Panc1 (cell line): ENCODE data around the gene SPRTN. TPM values are rescaled to one million over a fixed set of nuclear protein-coding genes. Genes with fewer than 3 reads are reported as not detected.

Experiments used
- ATAC-seq: fragments of 200-7000 bp; cut with Tn5 transposase; 2 replicates; pipeline ENCODE4 v1.9.1; 2020; ENCODE audit warnings: mild to moderate bottlenecking, moderate library complexity
- BruUV-seq: library from RNA; stranded (reverse); fragments of 400-500 nt; replicated peaks from 2 replicates; lab custom pipeline; 2021; lab: Mats Ljungman, UMichigan
- CTCF ChIA-PET: fragments of 300-600 bp; sonication (Branson Sonifier 250); formaldehyde crosslinking; loops from one replicate; lab custom pipeline; 2022; ENCODE audit warnings: antibody characterized with exemption; lab: Charles Lee
- POLR2A ChIA-PET: fragments of 300-600 bp; sonication (Branson Sonifier 250); formaldehyde crosslinking; loops from one replicate; lab custom pipeline; 2022; ENCODE audit warnings: antibody characterized with exemption; lab: Charles Lee
- DNase-seq: peaks from one replicate; pipeline ENCODE4 v3.0.0-alpha.2; 2010; ENCODE audit warnings: low read depth, low spot score
- H3K27ac ChIP-seq: 2 replicates; pipeline ENCODE4 v1.5.1; 2011; ENCODE audit warnings: mild to moderate bottlenecking, low read length, inconsistent platforms
- H3K27me3 ChIP-seq: fragments of 200-500 bp; sonication (Bioruptor generic); 2 replicates; pipeline ENCODE4 v1.6.0; 2014; ENCODE audit warnings: low read length, inconsistent platforms; ENCODE audit not compliant: control insufficient read depth, insufficient read depth
- H3K36me3 ChIP-seq: fragments of 200-500 bp; sonication (Bioruptor generic); 2 replicates; pipeline ENCODE4 v1.5.1; 2014; ENCODE audit warnings: inconsistent platforms, mild to moderate bottlenecking, low read length, moderate library complexity; ENCODE audit not compliant: control insufficient read depth, insufficient read depth
- H3K4me1 ChIP-seq: 2 replicates; pipeline ENCODE4 v1.5.1; 2011; ENCODE audit warnings: inconsistent platforms, mild to moderate bottlenecking, low read length, moderate library complexity; ENCODE audit not compliant: control insufficient read depth, insufficient read depth
- H3K4me3 ChIP-seq, 2 experiments: 2 replicates each; pipeline ENCODE4 v1.5.1; 2011 to 2012; ENCODE audit warnings: low read depth in 2 of 2, low read length in 2 of 2, mild to moderate bottlenecking in 2 of 2, inconsistent platforms in 1 of 2, moderate library complexity in 1 of 2
- H3K9me3 ChIP-seq: fragments of 200-500 bp; sonication (Bioruptor generic); 2 replicates; pipeline ENCODE4 v1.5.1; 2014; ENCODE audit warnings: low read depth, mild to moderate bottlenecking, inconsistent platforms, low read length, moderate library complexity; ENCODE audit not compliant: control insufficient read depth, insufficient read depth
- CTCF ChIP-seq: fragments of 450-650 bp; IDR thresholded peaks from 2 replicates; pipeline ENCODE4 v1.5.1; 2017; ENCODE audit warnings: mild to moderate bottlenecking
- POLR2AphosphoS5 ChIP-seq: IDR thresholded peaks from 2 replicates; pipeline ENCODE4 v1.6.1; 2012; ENCODE audit warnings: mild to moderate bottlenecking, low read depth, low read length, moderate library complexity
- REST ChIP-seq, 2 experiments: IDR thresholded peaks; 2 replicates each; pipeline ENCODE4 v1.6.1; 2011 to 2012; ENCODE audit warnings: low read depth in 2 of 2, control low read depth in 1 of 2, low read length in 1 of 2, mild to moderate bottlenecking in 1 of 2, moderate library complexity in 1 of 2; ENCODE audit not compliant: insufficient read depth in 1 of 2
- SIN3A ChIP-seq: IDR thresholded peaks from 2 replicates; pipeline ENCODE4 v1.6.1; 2012; ENCODE audit warnings: low read depth, mild to moderate bottlenecking, low read length, moderate library complexity, borderline replicate concordance; ENCODE audit not compliant: insufficient read depth
- TCF7L2 ChIP-seq: IDR thresholded peaks from 2 replicates; pipeline ENCODE4 v1.6.1; 2011; ENCODE audit warnings: mild to moderate bottlenecking, low read depth, low read length, inconsistent platforms
- in situ Hi-C: cut with HindIII; loops from 2 replicates; pipeline ENCODE4 v1.10.0; 2016; ENCODE audit warnings: low sequenced_read_pairs, low pct_unique_long_range_greater_than_20kb
- intact Hi-C: fragments of 100-400 bp; cut with micrococcal nuclease; formaldehyde crosslinking; loops from one replicate; pipeline ENCODE4 v1.10.0; 2022; ENCODE audit not compliant: unreplicated experiment
- total RNA-seq: library from RNA; stranded (reverse); gene quantifications from one replicate; pipeline ENCODE4 v1.2.1, GENCODE V29; 2021; ENCODE audit not compliant: unreplicated experiment

The SPRTN gene
- total RNA-seq, 1 experiment from 2014 or later: 20.0 TPM

DNA sequence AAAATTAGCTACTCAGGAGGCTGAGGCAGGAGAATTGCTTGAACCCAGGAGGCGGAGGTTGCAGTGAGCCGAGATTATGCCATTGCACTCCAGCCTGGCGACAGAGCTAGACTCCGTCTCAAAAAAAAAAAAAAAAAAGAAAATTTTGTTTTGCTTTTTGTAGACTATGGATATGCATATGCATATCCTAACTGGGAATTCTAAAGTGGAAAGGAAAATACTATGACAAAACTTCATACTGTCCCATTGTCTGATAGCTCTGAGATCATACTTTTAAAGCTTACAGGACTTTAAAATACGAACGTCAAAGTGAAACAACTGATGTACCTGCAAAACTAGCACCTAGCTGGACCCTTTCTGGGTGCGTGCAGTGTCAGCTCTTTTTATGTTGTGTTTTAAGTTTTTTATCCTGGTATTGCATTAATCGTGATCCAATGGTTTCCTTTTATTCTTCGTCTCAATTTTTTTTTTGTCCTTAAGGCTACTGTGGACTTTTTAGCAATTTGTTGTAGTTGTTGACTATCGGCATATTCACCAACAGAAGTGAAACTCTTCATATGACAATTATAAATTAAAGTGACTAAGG is 19.2 kb downstream of the SPRTN start:
- POLR2A ChIA-PET: interaction anchor here (0.6 to 0.7 kb wide), 3 partner anchors 13 to 111 kb away, joined by 3 to 7 read pairs (median 3); no protein-coding TSS in a partner anchor
- Histone ChIP-seq H3K4me1 (peaks cover 5% of the 10 kb centered on the region; the same call in 1 of the 2 replicates), H3K36me3 (peaks cover 10% of the 10 kb centered on the region), H3K27ac (no peak overlapping the region), H3K27me3 (no peaks in the 10 kb centered on the region), H3K9me3 (no peaks in the 10 kb centered on the region), H3K4me3 (no peak overlapping the region)
- ATAC-seq: peak; percentile 23; the same call in 1 of the 2 replicates
- no peak for DNase-seq
- in situ Hi-C loops (no loop called here), intact Hi-C loops (loop anchor here (2.0 to 5.0 kb wide), 2 partner anchors 60 to 228 kb away; no protein-coding TSS in a partner anchor)
- no peak; the same call in 1 of the 2 replicates for TF ChIP-seq POLR2AphosphoS5
- no peak for TF ChIP-seq SIN3A
- no peak for TF ChIP-seq CTCF
- TF ChIP-seq TCF7L2: no peak
- no peak for TF ChIP-seq REST (IDR thresholded peaks at IDR 0.05; ENCODE audit: insufficient read depth in 1 of 2, low read depth in 2 of 2, low read length in 1 of 2)
- no TSS peak for BruUV-seq
- CTCF ChIA-PET: interaction anchor here (0.6 kb wide), 1 partner anchor 9 kb away, joined by 3 read pairs; no protein-coding TSS in a partner anchor

DNA sequence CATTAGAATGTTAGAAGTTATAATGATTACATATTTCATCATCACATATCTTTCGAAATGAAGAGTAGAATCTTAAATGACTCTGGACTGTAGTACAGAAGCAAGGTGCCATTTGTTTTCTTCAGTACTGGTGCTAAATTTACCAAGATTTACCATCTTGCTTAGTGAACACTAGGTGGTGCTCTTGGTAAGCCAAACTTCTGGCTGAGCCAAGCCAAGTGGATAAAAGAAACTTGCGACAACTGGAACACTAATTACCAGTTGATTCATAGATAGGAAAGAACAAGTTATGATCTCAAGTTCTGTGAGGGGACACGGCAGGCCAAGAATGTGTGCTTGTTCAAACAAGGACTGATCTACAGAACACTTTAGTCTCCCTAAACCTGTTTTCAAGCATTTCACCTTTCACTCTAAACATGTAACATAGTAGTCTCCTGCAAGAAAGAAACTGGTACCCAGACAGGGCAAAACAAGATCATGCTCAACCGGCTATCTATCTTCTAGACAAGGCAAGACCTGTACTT is 19.8 kb downstream of the SPRTN start:
- in situ Hi-C loops: no loop called here
- CTCF ChIA-PET: interaction anchor here (0.6 kb wide), 1 partner anchor 42 kb away, joined by 5 read pairs; no protein-coding TSS in a partner anchor
- ATAC-seq: peak; percentile 93
- H3K9me3 ChIP-seq: no peaks in the 10 kb centered on the region
- peaks cover 5% of the 10 kb centered on the region; the same call in 1 of the 2 replicates for H3K4me1 ChIP-seq
- H3K27me3 ChIP-seq: no peaks in the 10 kb centered on the region
- no peak overlapping the region for H3K27ac ChIP-seq
- intact Hi-C loops: loop anchor here (2.0 to 5.0 kb wide), 3 partner anchors 59 to 233 kb away; no protein-coding TSS in a partner anchor
- POLR2A ChIA-PET: interaction anchor here (0.6 to 0.7 kb wide), 2 partner anchors 105 to 110 kb away, joined by 3 to 7 read pairs; no protein-coding TSS in a partner anchor
- no TSS peak for BruUV-seq
- H3K4me3 ChIP-seq: no peak overlapping the region
- peak; percentile 57 for DNase-seq
- no peak for TF ChIP-seq REST (IDR thresholded peaks at IDR 0.05; ENCODE audit: insufficient read depth in 1 of 2, low read depth in 2 of 2, low read length in 1 of 2)
- TF ChIP-seq SIN3A: no peak
- no peak; the same call in 1 of the 2 replicates for TF ChIP-seq POLR2AphosphoS5
- peak; percentile 76 for TF ChIP-seq CTCF
- H3K36me3 ChIP-seq: peaks cover 6% of the 10 kb centered on the region; the same call in 1 of the 2 replicates
